Pancreas (tissue), 10 donors: Measurements from ENCODE around the gene SEZ6L. TPM values are rescaled to one million over a fixed set of nuclear protein-coding genes. Genes with fewer than 3 reads are reported as not detected.

ENCODE experiments used
- ATAC-seq, 4 donors: fragments of 200-7000 bp; cut with Tn5 transposase; one replicate each; pipeline versions ENCODE4 v1.8.0 to v1.9.1; 2020; ENCODE audit warnings: mild to moderate bottlenecking in 4 of 4, moderate library complexity in 4 of 4
- DNase-seq, 6 donors: peaks; one replicate each; pipeline ENCODE4 v3.0.0-alpha.2; 2020
- FAIRE-seq: peaks from 2 replicates; lab custom pipeline; 2012; peaks lifted over from hg19 to GRCh38; lab: Jason Lieb, UNC
- H3K27ac ChIP-seq, 4 donors: fragments of 200-600 bp; sonication (generic); 1 replicate in 3 of 4; 2 replicates in 1 of 4; pipeline versions ENCODE4 v1.5.0 to v1.8.0; 2020
- H3K27me3 ChIP-seq, 4 donors: fragments of 200-600 bp; one replicate each; pipeline ENCODE4 v1.8.0; 2021
- H3K36me3 ChIP-seq, 3 donors: fragments of 200-600 bp; sonication (generic) in 1 of 3; one replicate each; pipeline versions ENCODE4 v1.5.0 to v1.8.0; 2020 to 2021
- H3K4me1 ChIP-seq, 3 donors: fragments of 200-600 bp; one replicate each; pipeline ENCODE4 v1.8.0; 2021
- H3K4me3 ChIP-seq, 4 donors: fragments of 200-600 bp; sonication (generic) in 2 of 4; one replicate each; pipeline versions ENCODE4 v1.5.0 to v1.8.0; 2020 to 2021
- H3K9me3 ChIP-seq, 4 donors: fragments of 200-600 bp; one replicate each; pipeline ENCODE4 v1.8.0; 2021
- CTCF ChIP-seq, 4 donors: fragments of 200-600 bp; sonication (generic) in 3 of 4; IDR thresholded peaks; one replicate each; pipeline versions ENCODE4 v1.5.0 to v1.8.0; 2021; ENCODE audit warnings: antibody characterized with exemption in 4 of 4
- WGBS, 2 donors: extraction: QIAGEN DNeasy Blood & Tissue Kit; methylation state at CpG; one replicate each; pipeline ENCODE4 v1.1.7; 2013; 5-methylcytosine and 5-hydroxymethylcytosine counted together
- intact Hi-C, 3 donors: fragments of 100-400 bp; cut with DNase I; formaldehyde crosslinking; loops; one replicate each; pipeline versions ENCODE4 v1.11.1 to v1.14.2; 2022
- polyA plus RNA-seq, 2 donors: library from polyadenylated mRNA; stranded (reverse); fragments of 200-250 nt; gene quantifications; one replicate each; pipeline ENCODE4 v1.2.3, GENCODE V29; 2013
- total RNA-seq, 6 donors: library from RNA; stranded (reverse); fragmentation: NEBNext Ultra II Directional in 4 of 6; extraction: Animal tissue kit (Norgen Biotek cat#: 25700) in 4 of 6; gene quantifications; one replicate each; pipeline versions ENCODE4 v1.2.1 to v1.2.4, GENCODE V29; 2021 to 2023
- donor health status: healthy with polysubstance abuse.
- donor health status: DM: no; HTN: no; CAD: no; lungs with moderate emphysema.
- donor health status: DM: no; HTN: no; CAD: no.
- donor health status: control.
- donor health status: control.
- donor health status: Bipolar disorder and iron deficiency.
- donor health status: DM: yes; HTN: yes; CAD: no.
- donor health status: DM: no; HTN: no; CAD: no.
- donor health status: DM: no; HTN: no; CAD: no.
- donor health status: DM: yes; HTN: yes; CAD: no.

The SEZ6L gene
- total and polyA plus RNA-seq, 8 donors = 0.32 to 6.6 (median 2.0) TPM

- Histone ChIP-seq H3K4me3 (no peak overlapping the region), H3K27ac (no peak overlapping the region), H3K36me3 (no peaks in the 10 kb centered on the region), H3K4me1 (no peaks in the 10 kb centered on the region), H3K27me3 (no peaks in the 10 kb centered on the region), H3K9me3 (no peaks in the 10 kb centered on the region)
- 78 to 82% methylated on average over 2 of the region's 2 CpGs for WGBS, 2 donors
- no peak for TF ChIP-seq CTCF (IDR thresholded peaks at IDR 0.05)
- no peak for DNase-seq
- no peak for FAIRE-seq
- ATAC-seq = no peak
- intact Hi-C loops = no loop called here
Observed at GRCh38 chr22:26430600-26430999, 261.3 kb downstream of the SEZ6L start.

- intact Hi-C loops = no loop called here
- H3K4me3 ChIP-seq = no peak overlapping the region
- no peaks in the 10 kb centered on the region for H3K4me1 ChIP-seq
- TF ChIP-seq CTCF (IDR thresholded peaks at IDR 0.05) = no peak
- WGBS, 2 donors = 71 to 82% methylated on average over 13 of the region's 13 CpGs
- H3K9me3 ChIP-seq = no peaks in the 10 kb centered on the region
- FAIRE-seq = no peak
- H3K27me3 ChIP-seq = no peaks in the 10 kb centered on the region
- H3K27ac ChIP-seq = no peak overlapping the region
- ATAC-seq = no peak
- DNase-seq = no peak
- no peaks in the 10 kb centered on the region for H3K36me3 ChIP-seq
Observed at GRCh38 chr22:26431261-26431995, 262.2 kb downstream of the SEZ6L start.

- Histone ChIP-seq H3K27ac (no peak overlapping the region), H3K27me3 (no peaks in the 10 kb centered on the region), H3K36me3 (no peaks in the 10 kb centered on the region), H3K9me3 (no peaks in the 10 kb centered on the region), H3K4me3 (no peak overlapping the region), H3K4me1 (no peaks in the 10 kb centered on the region)
- no peak for FAIRE-seq
- 79 to 86% methylated on average over 3 of the region's 3 CpGs for WGBS, 2 donors
- DNase-seq = no peak
- ATAC-seq = no peak
- intact Hi-C loops = no loop called here
- TF ChIP-seq CTCF (IDR thresholded peaks at IDR 0.05) = no peak
Observed at GRCh38 chr22:26432619-26433311, 263.5 kb downstream of the SEZ6L start.
